HG03175 (cell line): ENCODE results near the gene SIK2.

ENCODE experiments used
- ATAC-seq: cut with Tn5 transposase; IDR thresholded peaks from one replicate; pipeline ENCODE4 v1.9.1; 2021; ENCODE audit warnings: mild to moderate bottlenecking, moderate library complexity; ENCODE audit not compliant: unreplicated experiment

The SIK2 gene

DNA sequence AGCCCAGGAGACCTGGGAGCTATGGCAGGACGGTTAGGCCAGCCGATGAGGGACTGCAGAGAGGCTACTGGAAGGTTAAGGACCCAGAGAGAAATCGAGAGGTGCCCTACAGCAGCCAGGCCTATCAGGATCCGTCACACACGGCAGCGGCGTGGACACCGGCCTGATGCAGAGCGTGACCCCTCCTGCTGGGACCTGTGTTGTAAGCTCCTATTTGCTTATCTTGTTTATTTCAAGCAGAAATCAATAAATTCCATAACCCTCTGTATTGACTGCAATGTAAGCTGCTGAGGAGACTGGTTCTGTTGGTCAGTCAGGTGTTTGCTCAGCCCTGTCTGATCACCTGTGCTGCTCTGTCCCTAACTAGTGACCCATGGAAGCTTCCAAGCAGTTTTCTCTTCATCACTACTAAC, 124.1 kb downstream of the SIK2 start:
- no peak for ATAC-seq

DNA sequence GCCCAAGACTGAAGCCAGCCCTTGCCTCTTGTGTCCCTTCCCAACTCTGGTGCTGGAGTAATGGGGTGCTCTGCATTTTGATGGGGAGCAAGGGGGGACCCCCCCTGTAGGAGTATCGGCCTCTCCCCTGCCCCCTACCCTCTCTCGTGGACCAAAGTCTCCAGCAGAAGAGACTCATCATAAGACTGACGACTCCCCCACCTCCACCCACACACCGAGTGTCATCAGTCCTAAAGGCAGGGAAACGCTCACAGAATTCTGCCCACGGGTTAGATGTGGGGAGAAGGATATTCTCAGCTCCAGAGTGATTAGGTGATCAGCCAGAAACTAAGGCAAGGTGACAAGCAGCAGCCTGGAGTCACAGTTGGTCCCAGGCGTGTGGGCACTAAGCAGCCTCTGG, 125.2 kb downstream of the SIK2 start:
- ATAC-seq, result no peak

DNA sequence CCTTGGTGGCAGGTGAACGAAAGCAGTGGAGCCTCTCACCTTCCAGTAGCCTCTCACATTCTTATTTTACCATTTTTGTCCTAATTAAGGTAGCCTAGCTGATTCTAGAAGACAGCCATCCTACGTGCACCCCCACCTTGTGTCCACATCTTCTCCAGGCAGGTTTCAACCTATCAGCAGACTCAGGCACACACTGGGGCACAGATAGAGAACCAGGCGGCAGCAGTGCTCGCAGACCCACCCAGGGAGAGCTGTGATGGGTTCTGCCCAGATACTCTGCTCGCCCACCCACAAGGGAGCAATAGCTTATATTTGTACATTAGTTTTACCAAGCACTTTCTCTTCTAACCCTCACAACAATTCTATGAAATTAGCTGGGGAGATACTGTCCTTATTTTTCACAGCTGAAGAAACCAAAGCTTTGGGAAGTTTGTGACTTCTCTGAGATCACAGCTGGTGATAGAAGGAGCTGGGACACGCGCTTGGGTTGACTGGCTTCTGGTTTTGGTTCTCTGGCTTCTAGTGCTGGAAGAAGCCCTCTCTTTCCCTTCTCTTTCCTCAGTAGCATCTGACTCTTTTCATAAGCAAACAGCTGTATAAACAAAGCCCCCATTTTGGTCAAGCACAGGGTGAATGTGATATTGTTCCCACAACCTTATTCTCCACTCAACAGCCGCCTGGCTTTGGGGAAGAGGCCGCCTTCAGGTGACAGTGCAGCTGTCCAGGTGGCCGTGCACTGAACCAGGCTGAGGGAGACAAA, 127.0 kb downstream of the SIK2 start:
- no peak for ATAC-seq

DNA sequence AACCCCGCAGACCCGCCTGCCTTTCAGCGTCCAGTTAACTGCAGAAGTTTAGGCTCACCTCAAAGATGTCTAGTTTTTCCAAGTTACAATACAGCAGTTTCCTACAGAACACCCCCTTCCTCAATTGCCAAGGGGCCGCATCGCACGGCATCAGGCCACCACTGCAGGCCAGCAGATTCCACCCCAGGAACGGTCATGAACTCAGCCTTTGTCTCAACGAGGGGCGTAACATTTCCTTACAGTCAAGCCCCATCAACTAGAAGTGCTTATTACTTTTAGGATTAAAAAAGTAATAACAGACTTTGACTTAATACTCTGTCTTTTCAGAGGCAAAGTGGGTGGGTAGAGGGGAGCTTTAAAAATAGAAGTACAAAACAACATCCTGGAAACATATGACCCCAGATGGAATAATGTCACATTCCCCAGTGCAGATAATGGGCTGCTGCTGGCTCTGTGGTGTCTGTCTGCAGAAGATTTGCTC, 127.6 kb downstream of the SIK2 start:
- no peak for ATAC-seq

DNA sequence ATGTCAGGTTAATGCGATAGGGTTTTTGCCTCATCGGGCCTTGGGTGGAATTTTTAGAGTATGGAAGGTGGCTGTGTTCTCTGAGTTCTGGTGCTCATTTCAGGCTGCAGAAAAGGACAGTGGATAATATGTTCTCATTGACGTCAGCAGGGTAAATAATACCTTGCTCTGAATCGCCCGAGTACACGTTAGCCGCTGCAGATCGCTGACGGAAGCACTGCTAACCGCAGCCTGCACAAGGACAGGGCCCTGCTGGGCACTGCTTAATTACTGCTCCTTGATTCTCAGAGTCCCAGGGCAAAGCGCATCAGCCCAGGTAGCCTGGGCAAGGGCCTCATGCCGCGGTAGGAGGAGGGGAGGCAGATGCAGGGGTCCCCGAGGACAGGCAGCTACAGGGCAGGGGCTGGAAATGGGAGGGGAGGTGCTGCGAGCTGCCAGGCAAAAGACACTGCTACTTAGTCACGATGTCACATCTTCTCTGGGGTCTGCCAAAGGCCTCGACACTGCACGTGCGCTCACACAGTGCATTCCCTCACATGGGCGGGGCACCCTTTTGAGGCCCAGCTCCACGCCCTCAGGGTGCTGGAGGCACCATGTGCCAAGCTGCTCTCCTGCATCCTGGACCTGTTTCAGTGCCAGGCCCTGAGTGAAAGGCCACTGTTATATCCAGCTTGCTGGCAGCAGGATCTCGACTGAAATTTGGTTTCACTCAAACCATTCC, 128.8 kb downstream of the SIK2 start:
- no peak for ATAC-seq

DNA sequence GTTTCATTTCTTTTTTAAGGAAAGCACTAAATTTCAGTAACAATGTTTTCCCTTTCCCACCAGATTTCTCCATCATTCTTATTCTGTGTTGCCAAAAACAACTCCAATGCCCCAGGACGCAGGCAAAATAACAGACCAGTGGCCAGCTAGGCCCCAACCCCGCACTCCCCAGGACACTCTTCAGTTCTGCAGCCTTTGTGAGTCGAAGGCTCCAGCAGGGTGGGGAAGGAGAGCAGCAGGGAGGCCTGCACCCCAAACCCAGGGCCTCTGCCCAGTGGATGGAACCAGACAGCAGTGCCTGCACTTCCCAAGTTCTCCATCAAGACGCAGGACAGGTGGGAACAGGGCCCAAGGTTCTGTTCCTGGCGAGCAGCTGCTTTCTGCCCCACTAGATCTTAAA, 129.6 kb downstream of the SIK2 start:
- ATAC-seq, result no peak

DNA sequence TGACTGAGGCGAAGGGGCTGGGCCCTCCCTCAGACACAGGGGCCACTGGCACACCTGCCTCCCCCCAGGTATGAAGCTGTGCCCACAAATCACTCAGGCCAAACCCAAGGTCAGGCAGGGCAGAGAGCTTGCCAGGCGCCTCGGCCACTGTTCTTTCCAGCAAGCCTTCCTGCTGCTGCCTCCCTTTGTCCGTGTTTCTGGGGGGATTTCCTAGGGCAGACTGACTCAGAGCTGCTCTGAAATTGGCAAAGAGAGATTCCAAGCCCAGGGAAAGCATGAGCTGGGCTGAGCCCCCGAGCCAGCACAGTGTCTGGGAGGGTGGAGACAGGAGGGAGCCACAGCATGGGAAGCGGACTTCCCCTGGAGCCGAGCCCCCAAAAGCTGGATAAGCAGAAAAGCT, 130.8 kb downstream of the SIK2 start:
- ATAC-seq, result no peak

DNA sequence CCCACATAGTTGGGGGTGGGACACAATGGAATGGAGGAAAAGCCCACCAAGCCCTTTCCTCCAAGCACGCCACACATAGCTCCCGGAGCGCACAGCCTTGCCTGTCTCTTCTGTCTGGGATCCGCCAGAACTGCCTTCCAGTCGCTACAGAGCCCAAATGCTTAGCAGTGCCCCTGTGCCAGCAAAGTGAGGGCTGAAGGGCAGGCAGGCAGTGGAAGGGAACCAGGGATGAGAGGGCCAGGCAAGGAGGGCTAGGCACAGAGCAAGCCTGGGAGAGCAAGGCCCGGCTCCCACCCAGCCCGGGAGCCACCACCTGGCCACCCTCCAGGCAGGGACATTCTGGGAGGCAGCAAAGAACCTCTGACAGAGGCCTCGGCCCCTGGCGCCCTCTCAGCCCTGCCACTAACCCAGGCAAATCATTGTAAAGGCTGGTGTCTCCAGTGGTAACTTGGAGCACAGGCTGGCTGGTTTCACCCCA, 131.4 kb downstream of the SIK2 start:
- no peak for ATAC-seq

DNA sequence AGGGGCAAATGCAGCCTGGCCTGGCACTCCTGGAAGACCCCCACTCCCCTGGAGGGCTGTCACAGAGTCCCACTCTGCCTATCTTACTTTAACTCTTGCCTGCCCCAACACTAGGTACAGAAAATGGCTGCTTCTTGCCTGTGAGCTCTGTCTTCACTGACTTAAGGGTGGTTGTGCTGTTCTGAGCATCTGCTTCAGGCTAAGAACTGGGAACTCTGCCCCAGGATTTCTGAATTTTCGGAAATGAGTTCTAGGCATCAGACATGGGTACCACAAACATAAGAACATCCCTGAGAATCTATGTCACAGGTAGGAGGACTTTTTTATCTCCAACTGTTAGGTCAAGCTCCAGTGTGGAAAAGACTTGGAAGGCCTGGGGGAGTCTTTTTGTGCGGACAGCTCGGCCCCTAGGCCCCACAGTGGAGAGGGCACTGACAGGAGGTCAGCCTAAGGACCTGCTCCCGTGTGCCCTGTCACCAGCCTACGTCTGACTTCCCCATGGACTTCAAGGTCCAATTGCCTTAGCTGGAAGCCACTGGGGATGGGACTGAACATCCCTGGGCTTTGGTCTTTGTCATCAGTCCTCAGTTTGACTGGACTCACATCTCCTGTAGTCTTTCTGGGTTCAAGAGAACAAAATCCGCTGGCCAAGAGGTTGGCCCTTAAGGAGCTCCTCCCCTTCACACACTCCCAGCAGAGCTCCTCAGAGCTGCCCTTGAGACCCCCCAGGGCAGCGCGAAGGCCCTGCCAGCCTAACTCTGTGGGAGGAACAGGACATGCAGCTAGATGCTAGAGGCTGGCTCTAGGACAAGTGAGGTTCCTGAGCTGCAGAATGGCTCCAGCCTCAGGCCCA, 132.1 kb downstream of the SIK2 start:
- ATAC-seq, result no peak

DNA sequence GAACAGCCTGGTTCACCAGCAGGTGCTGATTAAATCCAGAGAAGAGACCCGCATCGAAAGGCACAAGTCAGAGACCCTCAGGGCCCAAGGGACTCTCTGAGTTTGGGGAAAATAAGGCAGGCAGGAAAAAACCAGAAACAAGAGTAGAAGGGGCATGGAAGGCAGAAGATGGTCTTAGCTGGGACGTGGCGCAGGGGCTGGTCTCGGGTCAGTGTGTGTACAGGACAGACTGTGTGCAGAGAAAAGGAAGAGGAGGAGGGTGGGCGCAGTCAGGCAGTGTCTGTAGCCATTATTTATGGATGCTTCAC, 132.7 kb downstream of the SIK2 start:
- ATAC-seq, result no peak

DNA sequence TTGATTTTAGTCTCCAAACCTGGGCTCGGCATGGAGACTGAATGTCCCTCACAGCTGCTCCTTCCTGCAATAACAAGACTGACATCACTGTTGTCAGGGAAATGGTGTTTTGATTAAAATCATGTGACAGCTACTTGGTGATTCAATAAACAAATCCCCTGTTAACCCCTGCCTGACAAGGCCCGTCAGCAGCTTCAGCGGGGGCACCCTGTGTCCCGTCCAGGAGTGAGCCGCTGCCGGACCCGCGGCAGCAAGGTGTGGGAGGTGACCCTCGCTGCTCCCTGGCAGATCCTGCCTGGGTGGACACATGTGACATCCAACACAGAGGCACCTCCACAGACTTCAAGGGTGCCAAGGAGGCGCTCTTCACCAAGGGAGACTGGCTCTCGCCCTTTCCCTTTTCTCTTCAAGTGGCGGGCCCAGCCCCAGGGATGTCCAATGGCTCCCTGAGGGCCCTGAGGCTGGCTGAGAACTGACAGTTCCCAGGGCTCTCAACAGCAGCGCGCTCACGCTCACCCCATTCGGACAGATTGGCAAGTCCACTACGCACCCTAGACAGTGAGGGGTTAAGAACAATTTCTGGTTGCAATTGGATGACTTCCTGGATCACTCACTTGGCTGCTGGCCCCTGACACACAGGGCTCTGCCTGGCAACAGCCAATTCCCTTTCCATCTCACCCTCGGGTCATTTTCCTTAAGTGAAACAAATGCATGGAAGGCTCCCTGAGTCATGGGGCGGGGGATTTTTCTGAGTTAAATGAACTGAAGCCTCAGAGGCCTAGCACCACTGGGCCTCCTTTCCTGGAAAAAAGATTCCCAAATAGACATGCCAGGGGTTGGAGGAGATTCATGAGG, 133.2 kb downstream of the SIK2 start:
- no peak for ATAC-seq

DNA sequence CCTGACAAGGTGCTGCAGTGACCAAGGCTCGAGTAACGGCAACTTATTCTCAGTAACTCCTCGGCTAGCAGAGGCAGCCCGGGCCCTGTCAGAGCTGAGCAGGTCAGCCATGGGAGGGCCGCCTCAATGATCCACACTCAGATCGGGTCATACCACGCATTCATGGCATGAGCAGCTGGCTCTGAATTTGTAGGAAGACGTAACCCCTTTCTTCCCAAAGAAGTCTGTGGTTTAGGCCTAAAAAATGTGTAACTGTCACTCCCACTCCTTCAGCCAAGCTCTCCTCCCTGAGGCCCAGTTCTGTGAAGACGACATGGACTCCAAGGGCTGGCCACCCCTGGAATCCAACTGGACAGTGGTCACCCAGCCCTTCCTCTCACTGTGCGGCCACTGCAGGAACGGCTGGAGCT, 133.9 kb downstream of the SIK2 start:
- ATAC-seq, result no peak

DNA sequence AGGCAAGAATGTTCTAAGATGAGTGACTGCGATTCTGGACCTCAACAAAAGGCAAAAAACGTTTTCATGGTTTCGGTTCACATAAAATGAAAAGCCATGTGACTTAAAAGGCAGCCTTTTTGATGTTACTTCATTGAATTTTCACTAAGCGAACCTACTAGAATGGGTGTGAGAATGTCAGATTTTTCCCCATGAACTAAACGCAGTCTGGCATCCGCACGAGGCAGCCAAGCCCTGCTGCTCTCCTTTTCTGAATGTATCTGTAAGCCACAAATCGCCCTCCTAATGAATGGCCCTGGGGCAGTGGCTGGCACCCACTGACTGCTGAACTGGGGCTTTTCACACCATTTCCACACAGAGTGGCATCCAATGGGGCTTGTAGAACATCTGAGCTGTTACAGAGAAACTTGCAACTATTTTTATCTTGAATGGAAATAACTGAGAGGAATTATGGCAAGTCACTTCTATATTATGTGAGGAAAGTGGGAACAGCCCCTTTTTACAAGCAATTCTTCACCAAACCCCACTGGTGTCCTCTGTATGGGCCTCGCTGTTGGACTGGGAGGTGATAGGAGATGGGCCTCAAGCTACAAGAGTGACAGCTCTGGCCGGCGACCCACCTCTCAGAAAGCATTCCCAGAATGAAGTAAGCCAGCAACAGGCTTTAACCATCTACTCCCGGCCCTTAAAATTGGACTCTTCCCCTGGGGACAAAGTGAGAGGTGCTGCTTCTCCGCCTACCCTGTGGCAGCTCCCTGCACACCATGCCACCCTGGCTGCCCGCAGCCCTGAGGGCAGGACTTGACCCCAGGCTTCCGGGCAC, 134.6 kb downstream of the SIK2 start:
- ATAC-seq, result no peak

DNA sequence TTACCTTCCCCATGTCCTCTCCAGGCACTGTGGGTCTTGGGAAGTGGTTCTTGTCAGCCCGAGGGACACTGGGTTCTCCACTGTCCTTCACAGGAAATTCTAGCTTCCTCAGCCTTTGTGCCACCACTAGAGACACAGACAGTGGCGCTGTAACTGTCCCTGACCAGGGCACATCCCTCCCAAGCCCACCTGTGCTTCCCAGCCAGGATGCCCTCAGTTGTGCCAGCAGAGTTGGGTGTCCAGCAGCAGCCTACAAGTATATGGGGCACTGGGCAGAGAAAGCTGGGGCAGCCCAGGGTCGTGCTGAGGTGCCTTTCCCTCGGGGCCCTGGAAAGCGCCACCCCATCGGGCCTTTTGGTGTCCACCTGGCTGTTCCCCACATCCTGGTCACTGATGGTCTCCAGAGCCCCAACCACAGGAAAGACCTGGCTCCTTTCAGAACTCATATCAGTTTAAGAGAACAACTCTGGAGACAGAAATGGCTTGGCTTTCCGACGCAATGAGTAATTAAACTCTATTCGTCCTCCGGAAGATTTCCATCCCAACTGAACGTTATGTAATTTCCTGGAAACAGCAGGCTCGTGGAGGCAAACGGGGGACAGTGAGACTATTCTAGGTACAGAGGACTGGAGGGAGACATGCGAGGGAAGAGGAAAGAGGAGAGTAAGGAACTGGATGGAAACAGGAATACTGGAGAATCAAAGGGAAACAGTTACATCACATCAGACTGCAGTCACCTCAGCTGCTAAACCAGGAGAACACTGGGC, 135.4 kb downstream of the SIK2 start:
- ATAC-seq, result no peak

DNA sequence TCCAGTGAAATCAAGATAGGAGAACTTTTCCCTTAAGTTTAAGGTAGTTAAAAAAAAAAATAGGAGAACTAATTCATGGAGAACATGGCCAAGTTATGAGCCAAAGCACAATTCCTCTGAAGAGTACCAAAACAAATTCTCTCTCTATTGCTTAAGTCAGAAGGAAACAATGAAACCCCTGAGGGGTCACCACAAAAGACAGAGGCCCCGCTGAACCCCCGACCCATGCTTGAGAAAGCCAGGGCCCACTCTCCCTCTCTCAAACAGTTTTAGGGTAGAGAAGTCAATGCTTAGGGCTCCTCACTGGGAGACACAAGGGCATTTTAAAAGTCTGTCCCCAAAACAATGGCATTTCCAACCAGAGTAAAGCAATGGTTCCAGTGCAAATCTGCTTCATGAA, 137.1 kb downstream of the SIK2 start:
- ATAC-seq, result no peak

DNA sequence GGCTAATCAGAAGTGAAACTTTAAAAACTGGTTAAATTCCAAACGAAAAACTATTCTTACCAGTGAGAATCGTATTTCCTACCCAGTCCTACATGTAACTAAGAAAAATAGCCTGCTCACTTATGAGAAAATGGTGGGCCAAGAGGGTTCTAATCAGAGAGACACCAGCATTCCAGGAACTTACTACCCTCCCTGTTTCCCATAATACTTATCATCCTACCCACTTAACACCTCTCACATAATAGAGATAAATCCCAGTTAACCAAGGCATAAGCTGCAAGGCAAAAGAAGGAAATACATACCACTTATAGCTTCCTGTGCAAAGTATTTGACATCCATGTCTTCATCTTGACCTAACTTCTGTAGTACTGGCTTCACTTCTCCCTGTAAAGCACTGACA, 139.5 kb downstream of the SIK2 start:
- no peak for ATAC-seq

DNA sequence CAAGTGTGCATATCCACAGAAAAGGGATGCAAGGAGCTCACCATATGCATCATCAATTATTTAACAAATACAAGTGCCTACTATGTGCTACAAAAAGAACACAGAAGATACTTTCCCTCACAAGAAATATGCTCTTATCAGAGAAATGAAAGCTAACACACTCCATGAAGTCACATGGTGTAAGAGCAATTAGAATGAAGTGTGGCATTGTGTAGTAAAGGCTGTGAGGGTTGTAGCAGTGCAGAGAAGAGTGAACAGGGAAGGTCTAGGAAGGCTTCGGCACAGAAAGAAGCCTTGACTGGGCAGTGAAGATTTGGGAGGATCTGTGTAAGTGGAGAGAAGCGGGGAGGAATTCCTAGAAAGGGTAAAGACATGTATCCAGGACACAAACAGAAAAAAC, 141.5 kb downstream of the SIK2 start:
- ATAC-seq, result no peak

DNA sequence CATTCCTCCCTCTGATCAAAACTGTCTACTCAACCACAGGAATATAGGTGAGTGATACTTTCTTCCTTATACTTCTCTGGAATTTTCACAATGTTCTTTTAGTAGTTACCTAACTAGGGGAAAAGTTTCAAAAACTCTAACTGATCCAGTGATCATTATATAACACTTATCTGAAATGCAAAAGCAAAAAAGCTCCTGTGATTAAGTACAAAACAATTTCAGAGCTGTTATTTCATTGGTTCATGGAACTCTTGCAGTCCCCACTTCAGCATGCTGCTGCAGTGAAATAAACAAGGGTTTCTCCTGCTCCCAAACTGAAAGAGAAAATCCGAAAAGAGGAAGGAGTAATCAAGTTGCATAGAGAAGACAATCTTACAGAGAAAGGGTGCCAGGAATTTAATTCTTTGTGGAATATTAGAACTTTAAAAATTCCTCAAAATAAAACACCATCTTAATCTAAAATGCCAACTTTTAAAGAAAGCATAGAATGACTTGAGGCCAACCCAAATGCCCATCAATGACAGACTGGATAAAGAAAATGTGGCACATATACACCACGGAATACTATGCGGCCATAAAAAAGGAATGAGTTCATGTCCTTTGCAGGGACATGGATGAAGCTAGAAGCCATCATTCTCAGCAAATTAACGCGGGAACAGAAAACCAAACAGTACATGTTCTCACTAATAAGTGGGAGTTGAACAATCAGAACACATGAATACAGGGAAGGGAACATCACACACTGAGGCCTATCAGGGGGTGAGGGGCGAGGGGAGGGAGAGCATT, 143.7 kb downstream of the SIK2 start:
- no peak for ATAC-seq
